Fibroblast of pulmonary artery (primary cell): Measurements from ENCODE around the gene INTS1.
A peak's percentile ranks its signal among the peaks of the same experiment; 100 is the strongest.

ENCODE experiments used
- DNase-seq: peaks from one replicate; pipeline ENCODE4 v3.0.0-alpha.2; 2010; ENCODE audit warnings: low read depth
- H3K4me3 ChIP-seq: replicated peaks from 2 replicates; pipeline ENCODE4 v1.5.1; 2011; ENCODE audit warnings: low read depth, mild to moderate bottlenecking, control low read depth, low read length, moderate library complexity
- CTCF ChIP-seq: IDR thresholded peaks from 2 replicates; pipeline ENCODE4 v1.5.1; 2011; ENCODE audit warnings: mild to moderate bottlenecking, control low read depth, low read length, inconsistent platforms; ENCODE audit errors: missing control alignments

Gene INTS1

DNA sequence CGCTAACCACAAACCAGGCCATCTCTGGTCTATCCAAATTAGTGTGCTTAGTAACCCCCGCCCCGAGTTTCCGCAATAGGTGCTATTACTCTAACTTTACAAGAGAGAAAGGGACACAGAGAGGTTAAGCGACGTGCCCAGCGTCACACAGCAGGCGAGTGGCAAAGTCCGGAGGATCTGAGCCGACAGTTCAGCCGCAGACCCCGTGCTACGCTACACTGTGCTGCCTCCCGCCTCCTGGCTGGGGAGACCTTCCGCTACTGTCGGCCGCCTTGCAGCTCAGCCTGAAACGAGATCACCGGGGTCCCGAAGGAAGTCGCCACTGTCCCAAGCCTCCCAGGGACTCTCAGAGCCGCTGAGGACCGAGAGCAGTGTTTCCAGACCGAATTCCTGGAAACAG, 799 bp downstream of the INTS1 start:
- H3K4me3 ChIP-seq: peak overlapping the region; percentile 79
- TF ChIP-seq CTCF: no peak
- DNase-seq: no peak

GRCh38 chr7:1502845-1503244, 1.3 kb downstream of the INTS1 start:
- no peak for DNase-seq
- H3K4me3 ChIP-seq: peak overlapping the region; percentile 79
- TF ChIP-seq CTCF: no peak

DNA sequence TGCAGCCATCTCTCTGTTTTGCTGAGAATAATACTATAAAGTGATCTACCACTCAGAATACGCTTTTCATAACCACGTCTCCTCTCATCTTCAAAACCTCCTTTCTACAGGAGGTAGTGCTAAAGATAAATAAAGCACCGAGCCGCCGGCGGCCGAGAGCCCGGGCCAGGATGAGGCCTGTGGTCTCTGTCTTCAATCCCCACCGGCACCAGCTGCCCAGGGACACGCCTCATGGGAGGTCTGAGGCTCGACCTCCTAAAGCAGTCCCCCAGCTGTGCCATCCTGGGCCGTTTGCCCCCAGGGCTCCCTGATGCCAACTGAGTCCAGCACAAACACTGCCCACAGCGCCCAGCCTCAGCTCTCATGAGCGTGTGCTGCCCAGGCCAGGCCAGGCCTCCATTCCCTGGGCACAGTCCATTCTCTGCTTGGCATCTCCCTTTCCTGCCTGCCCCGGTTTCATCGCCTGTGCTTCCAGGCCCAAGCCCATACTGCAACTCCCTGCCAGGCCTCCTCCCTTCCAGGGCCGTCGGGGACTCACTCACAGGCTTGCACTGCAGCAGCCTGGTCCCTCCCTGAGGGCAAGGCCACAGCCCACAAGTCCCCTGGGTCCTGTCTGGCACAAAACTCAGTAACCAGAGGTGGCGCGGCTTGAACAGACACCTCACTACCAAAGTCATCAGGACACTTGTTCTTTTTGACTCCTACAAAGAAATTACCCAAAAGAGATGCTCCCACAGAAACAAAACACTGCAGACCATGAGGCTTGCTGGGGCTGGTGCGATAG, 2.5 kb downstream of the INTS1 start:
- no peak for TF ChIP-seq CTCF

GRCh38 chr7:1500064-1500807, 4.0 kb downstream of the INTS1 start:
- TF ChIP-seq CTCF: no peak
- H3K4me3 ChIP-seq: no peak overlapping the region
- DNase-seq: no peak

More for the DNA sequence above, 2.5 kb downstream of the INTS1 start:
- no peak for DNase-seq
- no peak overlapping the region for H3K4me3 ChIP-seq

DNA sequence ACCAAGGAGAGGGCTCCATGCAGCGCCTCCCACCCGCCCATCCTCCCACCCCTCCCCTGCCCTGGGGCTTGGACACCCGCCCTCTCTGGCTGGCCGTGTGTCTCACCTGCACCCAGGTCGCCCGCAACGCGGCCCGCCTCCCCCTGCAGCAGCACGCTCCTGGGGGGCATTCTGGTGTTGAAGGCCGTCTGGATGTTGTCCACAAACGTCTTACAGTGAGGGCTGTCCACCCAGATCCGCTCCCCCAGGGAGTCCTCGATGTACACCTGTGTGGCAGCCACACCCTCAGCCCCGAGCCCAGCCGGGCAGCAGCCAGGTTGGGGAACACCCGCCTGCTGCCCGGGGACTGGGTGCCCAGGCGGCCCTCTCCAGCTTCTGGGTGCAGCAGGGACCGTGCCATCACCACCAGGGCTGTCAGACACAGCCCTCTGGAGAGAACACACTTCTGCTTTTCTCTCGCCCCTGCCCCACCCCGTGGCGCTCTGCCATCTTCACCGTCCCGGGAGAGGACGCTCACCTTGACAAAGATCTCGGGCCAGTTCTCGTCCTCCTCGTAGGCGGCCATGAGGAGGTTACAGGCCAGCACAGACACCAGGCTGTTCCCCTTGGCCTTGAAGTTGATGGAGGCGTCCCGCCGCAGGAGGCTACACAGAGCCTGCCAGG, 4.7 kb downstream of the INTS1 start:
- no peak for DNase-seq
- TF ChIP-seq CTCF: no peak
- H3K4me3 ChIP-seq: no peak overlapping the region

GRCh38 chr7:1498370-1499305, 5.6 kb downstream of the INTS1 start:
- no peak overlapping the region for H3K4me3 ChIP-seq
- DNase-seq: no peak
- no peak for TF ChIP-seq CTCF
